Breast epithelium (tissue), 4 donors: ENCODE results near the gene OR52E2. TPM values are rescaled to one million over a fixed set of nuclear protein-coding genes. Genes with fewer than 3 reads are reported as not detected.

Experiments used
- DNase-seq, 2 donors: peaks; one replicate each; pipeline ENCODE4 v3.0.0-alpha.2; 2019; ENCODE audit warnings: low spot score in 2 of 2
- H3K27ac ChIP-seq, 2 donors: fragments of 200-600 bp; sonication (generic) in 1 of 2; one replicate each; pipeline ENCODE4 v1.5.1; 2016 to 2019; ENCODE audit warnings: mild to moderate bottlenecking in 1 of 2
- H3K27me3 ChIP-seq, 2 donors: fragments of 200-600 bp; sonication (generic) in 1 of 2; one replicate each; pipeline versions ENCODE4 v1.5.1 to v1.6.0; 2017 to 2019; ENCODE audit warnings: control low read depth in 1 of 2, mild to moderate bottlenecking in 1 of 2
- H3K36me3 ChIP-seq: fragments of 200-600 bp; one replicate; pipeline ENCODE4 v1.5.1; 2019
- H3K4me1 ChIP-seq, 2 donors: fragments of 200-600 bp; sonication (generic); one replicate each; pipeline ENCODE4 v1.5.1; 2016 to 2019; ENCODE audit warnings: control low read depth in 1 of 2
- H3K4me3 ChIP-seq, 3 donors: fragments of 200-600 bp; sonication (generic); 1 replicate in 2 of 3; 2 replicates in 1 of 3; pipeline ENCODE4 v1.5.1; 2016 to 2019; ENCODE audit warnings: mild to moderate bottlenecking in 3 of 3, moderate library complexity in 2 of 3
- H3K9me3 ChIP-seq, 2 donors: fragments of 200-600 bp; sonication (generic) in 1 of 2; one replicate each; pipeline ENCODE4 v1.5.1; 2016 to 2019; ENCODE audit warnings: control low read depth in 1 of 2
- CTCF ChIP-seq, 3 donors: fragments of 450-650 bp; IDR thresholded peaks; one replicate each; pipeline ENCODE4 v1.5.1; 2016 to 2017; ENCODE audit warnings: antibody characterized with exemption in 3 of 3, mild to moderate bottlenecking in 3 of 3, moderate library complexity in 3 of 3
- POLR2A ChIP-seq: fragments of 450-650 bp; IDR thresholded peaks from one replicate; pipeline ENCODE4 v1.6.1; 2016; ENCODE audit warnings: antibody characterized with exemption, mild to moderate bottlenecking, moderate library complexity
- POLR2AphosphoS5 ChIP-seq, 3 donors: sonication (generic); formaldehyde crosslinking; IDR thresholded peaks; one replicate each; pipeline ENCODE4 v1.6.1; 2017; ENCODE audit warnings: antibody characterized with exemption in 3 of 3
- intact Hi-C: fragments of 100-400 bp; cut with DNase I; formaldehyde crosslinking; loops from one replicate; pipeline ENCODE4 v1.15.1; 2023; ENCODE audit warnings: low total_unique reads
- total RNA-seq, 3 donors: library from RNA; depleted of rRNA; stranded (reverse); fragments of >200 nt; gene quantifications; one replicate each; pipeline ENCODE4 v1.1.0, GENCODE V29; 2016

Gene OR52E2
- total RNA-seq, 3 donors from 2014 or later = not detected

- intact Hi-C loops = no loop called here
- TF ChIP-seq POLR2A (no peak), POLR2AphosphoS5 (IDR thresholded peaks at IDR 0.05) (no peak), CTCF (IDR thresholded peaks at IDR 0.05) (no peak)
- H3K9me3 ChIP-seq = no peaks in the 10 kb centered on the region
- no peaks in the 10 kb centered on the region for H3K36me3 ChIP-seq
- no peak overlapping the region for H3K27ac ChIP-seq
- H3K4me3 ChIP-seq = no peak overlapping the region
- no peaks in the 10 kb centered on the region for H3K27me3 ChIP-seq
- no peak for DNase-seq
- H3K4me1 ChIP-seq = no peaks in the 10 kb centered on the region
Measured at GRCh38 chr11:5036669-5037068, 22.8 kb downstream of the OR52E2 start.

- DNase-seq = no peak
- no peak overlapping the region for H3K4me3 ChIP-seq
- H3K27me3 ChIP-seq = no peaks in the 10 kb centered on the region
- intact Hi-C loops = no loop called here
- H3K4me1 ChIP-seq = no peaks in the 10 kb centered on the region
- TF ChIP-seq CTCF (IDR thresholded peaks at IDR 0.05) = no peak
- TF ChIP-seq POLR2AphosphoS5 (IDR thresholded peaks at IDR 0.05) = no peak
- TF ChIP-seq POLR2A = no peak
- H3K27ac ChIP-seq = no peak overlapping the region
- H3K9me3 ChIP-seq = peaks cover 7 to 17% of the 10 kb centered on the region in 2 donors
- H3K36me3 ChIP-seq = no peaks in the 10 kb centered on the region
Measured at GRCh38 chr11:5021996-5022395, 37.4 kb downstream of the OR52E2 start.

- Histone ChIP-seq H3K27ac (no peak overlapping the region), H3K4me3 (no peak overlapping the region), H3K27me3 (no peaks in the 10 kb centered on the region), H3K36me3 (no peaks in the 10 kb centered on the region), H3K4me1 (no peaks in the 10 kb centered on the region), H3K9me3 (no peaks in the 10 kb centered on the region)
- no peak for DNase-seq
- TF ChIP-seq POLR2AphosphoS5 (IDR thresholded peaks at IDR 0.05) = no peak
- no peak for TF ChIP-seq POLR2A
- TF ChIP-seq CTCF (IDR thresholded peaks at IDR 0.05) = no peak
- intact Hi-C loops = no loop called here
Measured at GRCh38 chr11:5013012-5013411, 46.4 kb downstream of the OR52E2 start.

GRCh38 chr11:5011254-5011653, 48.2 kb downstream of the OR52E2 start:
- no peaks in the 10 kb centered on the region for H3K36me3 ChIP-seq
- TF ChIP-seq CTCF (IDR thresholded peaks at IDR 0.05) (no peak), POLR2A (no peak), POLR2AphosphoS5 (IDR thresholded peaks at IDR 0.05) (no peak)
- no peaks in the 10 kb centered on the region for H3K27me3 ChIP-seq
- H3K4me3 ChIP-seq = no peak overlapping the region
- H3K27ac ChIP-seq = no peak overlapping the region
- no peaks in the 10 kb centered on the region for H3K4me1 ChIP-seq
- intact Hi-C loops = no loop called here
- DNase-seq = no peak
- no peaks in the 10 kb centered on the region for H3K9me3 ChIP-seq

Other genes with a start within 250 kb of the OR52E2 start
- gene OR51F2, start 238.3 kb downstream of the OR52E2 start, total RNA-seq = not detected
- gene OR51S1, start 210.4 kb downstream of the OR52E2 start, total RNA-seq = not detected
- not detected for gene OR51T1, start 177.7 kb downstream of the OR52E2 start, total RNA-seq
- gene OR51A7, start 155.8 kb downstream of the OR52E2 start, total RNA-seq = not detected
- gene OR51G2, start 140.3 kb downstream of the OR52E2 start, total RNA-seq = not detected
- not detected for gene OR51G1, start 135.3 kb downstream of the OR52E2 start, total RNA-seq
- gene OR51A4, start 112.0 kb downstream of the OR52E2 start, total RNA-seq = not detected
- gene OR51A2, start 103.9 kb downstream of the OR52E2 start, total RNA-seq = not detected
- gene OR51L1, start 64.8 kb downstream of the OR52E2 start, total RNA-seq = not detected
- not detected for gene OR52J3, start 13.1 kb downstream of the OR52E2 start, total RNA-seq
- not detected for gene OR52E1, start 9.9 kb upstream of the OR52E2 start, total RNA-seq
- gene OR52A5, start 78.7 kb upstream of the OR52E2 start, total RNA-seq = not detected
- not detected for gene OR52A1, start 95.1 kb upstream of the OR52E2 start, total RNA-seq
- not detected for gene OR51V1, start 141.1 kb upstream of the OR52E2 start, total RNA-seq
- gene HBB, start 167.4 kb upstream of the OR52E2 start, total RNA-seq = 100 to 1,000 TPM in 2 of 3 donors, 10 to 100 TPM in 1; 71.8 to 334 (median 143) TPM
- gene HBD, start 174.9 kb upstream of the OR52E2 start, total RNA-seq = not detected
- gene HBG1, start 190.2 kb upstream of the OR52E2 start, total RNA-seq = not detected
- not detected for gene HBG2, start 195.2 kb upstream of the OR52E2 start, total RNA-seq
- gene HBE1, start 210.3 kb upstream of the OR52E2 start, total RNA-seq = not detected
- gene OR51B4, start 242.3 kb upstream of the OR52E2 start, total RNA-seq = under 1 TPM in 1 of 3 donors, not detected in 2; 0.48 TPM